COLO829 (cell line): ENCODE results near the gene ZBTB8A.
"Not testable (repeated sequence)": the region's sequence is repeated elsewhere in the genome, so short reads cannot be mapped to it uniquely, and the experiment has no call there.

Experiments
- DNase-seq: peaks from one replicate; pipeline ENCODE4 v3.0.0; 2012; ENCODE audit warnings: low spot score

The ZBTB8A gene

DNA sequence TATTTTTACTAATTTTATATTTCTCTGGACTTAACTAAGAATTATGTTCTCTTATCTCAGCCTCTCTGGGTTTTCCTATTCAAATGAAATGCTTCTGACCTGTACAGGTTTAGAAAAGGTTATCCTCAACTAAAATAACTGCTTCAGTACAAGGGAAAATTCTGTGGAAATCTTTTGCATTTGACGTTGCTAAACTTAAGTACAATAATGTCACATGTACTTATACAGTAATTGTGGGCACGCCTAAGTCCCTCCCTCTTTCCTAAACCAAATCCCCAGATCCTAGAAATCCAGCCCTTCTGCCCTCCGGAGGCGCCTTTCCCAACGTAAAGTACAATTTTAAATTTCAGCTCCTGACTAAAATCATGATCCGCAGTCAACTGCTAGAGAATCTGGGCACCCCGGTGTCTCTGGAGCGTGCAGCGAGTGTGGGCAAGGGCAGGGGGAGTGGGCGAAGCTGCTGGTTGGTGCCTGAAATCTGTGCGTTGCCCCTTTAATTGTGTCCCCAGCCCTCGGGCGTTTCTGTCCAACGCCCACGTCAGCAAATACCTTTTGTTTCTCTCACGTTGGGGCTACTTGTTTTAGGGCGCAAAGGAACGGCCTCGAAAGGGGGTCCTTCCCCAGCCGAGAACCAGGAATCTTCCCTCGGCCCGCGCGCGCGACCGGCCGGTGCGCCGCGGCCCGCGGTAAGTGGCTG, at the start of gene ZBTB8A:
TSS of gene ZBTB8A (plus strand) at position 541 of the 697 bp plus-strand sequence. CDS start 53,505 bp downstream, outside the sequence.
- DNase-seq = peak; percentile 50

DNA sequence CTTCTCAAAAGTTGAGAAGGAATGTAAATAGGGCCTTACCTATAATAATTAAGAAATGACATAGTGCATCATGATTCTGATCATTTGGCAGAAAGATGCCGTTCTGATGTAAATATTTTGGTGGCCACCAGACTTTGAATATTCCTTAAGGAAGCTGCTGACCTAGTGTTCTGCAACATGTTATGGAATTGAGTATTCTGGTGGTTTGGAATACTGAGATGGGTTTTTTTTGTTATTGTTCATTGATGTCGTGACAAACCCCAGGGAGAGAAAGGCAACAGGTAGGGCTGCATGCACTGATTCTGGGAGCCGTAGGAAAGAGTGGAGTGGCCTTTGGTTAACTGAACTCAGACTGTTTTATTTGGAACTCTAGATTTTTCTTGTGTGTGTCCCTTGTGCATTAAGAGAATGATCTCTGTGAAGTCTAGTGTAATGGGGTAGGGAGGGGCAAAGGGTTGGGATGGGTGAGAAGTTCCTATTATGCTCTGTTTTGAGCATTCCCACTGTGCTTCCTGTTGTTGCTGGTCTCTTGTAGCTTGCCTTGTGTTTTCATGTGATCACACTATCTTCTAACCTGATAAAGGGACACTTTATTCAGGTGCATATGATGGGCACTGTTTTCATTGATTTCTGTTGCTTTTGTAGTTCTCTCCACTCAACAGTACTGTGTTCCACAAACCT, 49.3 kb upstream of the ZBTB8A start:
- DNase-seq = no peak

DNA sequence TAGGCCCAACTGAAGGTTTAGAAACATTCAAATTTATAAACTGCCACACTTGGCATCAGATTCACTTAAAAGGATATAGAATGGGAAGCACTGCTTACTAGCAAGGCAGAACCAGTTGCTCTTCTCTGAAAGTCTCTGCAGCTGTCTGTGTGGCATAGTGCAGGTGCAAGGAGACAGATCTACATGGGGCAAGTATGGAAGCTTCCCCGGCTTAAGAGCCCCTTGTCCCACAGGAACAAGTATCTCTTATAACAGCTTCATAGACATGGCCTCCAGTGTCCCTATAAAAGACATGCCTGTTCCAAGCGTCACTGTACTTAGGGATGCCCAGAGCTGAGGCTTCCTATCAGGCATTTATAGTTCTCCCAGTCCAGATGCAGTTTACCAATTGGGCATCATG, 47.8 kb upstream of the ZBTB8A start:
- no peak for DNase-seq

DNA sequence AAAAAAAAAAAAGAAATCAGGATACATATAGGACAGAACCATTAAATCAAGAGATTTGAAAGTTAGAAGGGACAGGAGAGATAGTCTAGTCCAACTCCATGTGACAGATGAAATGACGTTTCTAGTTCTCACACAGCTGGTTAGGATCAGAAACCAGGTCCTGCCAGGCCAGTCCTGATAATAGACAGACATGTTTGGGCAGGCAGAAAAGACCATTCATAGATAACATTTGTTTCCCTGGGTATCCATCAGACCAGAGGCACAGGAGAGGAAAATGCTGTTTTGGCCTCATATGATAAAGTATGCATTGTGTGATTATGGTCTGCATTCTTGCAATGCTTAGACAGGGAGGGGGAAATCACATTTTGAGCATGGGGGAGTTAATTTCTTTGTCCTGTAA, 45.0 kb upstream of the ZBTB8A start:
- peak; percentile 12 for DNase-seq

DNA sequence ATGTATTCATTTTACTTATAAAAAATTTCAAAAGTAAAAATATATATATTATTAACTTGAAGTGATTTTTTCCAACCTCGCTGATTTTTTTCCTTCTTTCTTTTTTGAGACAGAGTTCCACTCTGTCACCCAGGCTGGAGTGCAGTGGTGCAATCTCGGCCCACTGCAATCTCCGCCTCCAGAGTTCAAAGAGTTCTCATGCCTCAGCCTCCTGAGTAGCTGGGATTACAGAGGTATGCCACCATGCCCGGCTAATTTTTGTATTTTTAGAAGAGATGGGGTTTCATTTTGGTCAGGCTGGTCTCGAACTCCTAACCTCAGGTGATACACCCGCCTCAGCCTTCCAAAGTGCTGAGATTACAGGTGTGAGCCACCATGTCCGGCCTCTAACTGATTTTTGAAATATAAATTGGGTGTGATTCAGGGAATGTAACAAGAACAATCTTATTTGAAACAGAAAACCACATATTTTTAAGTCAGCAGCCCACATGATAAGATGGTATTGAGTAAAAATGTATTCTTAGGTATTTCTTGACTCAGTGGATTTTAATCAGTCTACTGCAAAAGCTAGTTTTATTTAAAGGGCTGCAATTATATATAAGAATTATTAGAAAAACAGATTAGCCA, 44.4 kb upstream of the ZBTB8A start:
- no peak for DNase-seq

DNA sequence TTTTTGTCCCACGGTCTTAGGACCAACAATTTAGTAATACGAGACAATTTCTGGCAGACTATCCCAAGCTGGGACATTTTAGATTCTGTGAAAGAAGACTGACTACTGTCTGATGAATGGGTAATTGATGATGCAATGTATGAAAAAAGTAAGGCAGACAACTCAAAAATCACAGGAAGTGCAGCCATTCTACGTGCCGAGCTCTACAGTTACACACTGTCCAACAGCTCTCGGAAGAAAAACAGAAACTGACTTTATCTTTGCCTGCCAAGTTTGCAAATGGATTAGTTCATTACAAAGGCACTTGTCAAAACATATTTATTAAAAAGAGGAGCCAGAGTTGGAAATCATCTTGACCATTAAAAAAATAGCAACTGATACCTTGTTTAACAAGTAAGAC, 43.1 kb upstream of the ZBTB8A start:
- peak; percentile 57 for DNase-seq

DNA sequence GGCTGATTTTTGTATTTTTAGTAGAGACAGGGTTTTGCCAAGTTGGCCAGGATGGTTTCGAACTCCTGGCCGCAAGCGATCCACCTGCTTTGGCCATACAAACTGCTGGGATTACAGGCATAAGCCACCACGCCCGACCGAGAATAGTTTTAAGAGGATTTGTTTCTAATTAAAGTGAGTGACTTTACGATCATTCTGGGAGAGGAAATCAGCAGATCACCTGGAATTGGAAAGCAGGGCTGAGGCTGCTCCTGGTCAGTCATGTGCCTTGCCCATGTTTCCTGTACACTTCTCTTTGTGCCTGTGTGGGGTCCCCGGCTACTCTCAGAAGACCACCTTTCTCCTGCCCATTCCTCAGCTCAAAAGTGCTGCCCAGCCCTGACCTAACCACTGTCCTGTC, 40.5 kb upstream of the ZBTB8A start:
- no peak for DNase-seq

DNA sequence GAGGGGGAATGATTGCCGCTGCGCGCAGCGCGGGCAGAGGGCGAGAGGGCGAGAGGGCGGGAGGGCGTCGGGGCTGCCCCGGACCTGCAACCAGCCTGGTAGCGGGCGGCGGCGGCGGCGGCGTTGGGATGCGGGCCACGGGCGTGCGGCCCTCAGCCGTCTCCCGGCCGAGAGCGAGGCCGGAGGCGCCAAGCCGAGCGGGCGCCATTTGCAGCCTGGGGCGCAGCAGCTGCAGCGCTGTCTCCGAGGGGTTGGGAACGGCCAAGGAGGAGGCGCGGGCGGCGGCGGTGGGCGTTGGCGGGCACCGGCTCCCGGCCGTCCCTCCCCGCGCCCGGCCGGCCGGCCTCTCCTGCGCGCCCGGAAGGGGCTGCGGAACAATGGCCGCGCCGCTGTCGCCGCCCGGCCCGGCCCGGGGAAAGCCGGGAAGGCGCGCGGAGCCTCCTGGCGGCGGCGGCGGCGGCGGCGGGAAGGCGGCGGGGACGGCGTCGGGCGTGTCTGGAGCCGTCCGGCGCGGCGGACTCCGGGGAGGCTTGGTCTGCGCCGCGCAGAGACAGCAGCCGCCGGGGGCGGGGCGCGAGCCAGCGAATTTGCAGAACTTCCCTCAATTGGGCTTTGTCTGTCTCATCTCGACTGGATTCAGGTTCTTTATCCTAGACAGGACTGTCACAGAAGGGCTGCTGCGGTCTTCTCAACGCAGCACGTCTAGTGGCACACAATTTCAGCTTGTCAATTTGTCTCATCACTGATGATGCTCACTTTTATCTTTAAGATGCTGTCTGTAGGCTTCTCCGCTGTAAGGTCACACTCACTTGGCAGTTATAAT, 38.6 kb upstream of the ZBTB8A start:
- DNase-seq = peak; percentile 57

DNA sequence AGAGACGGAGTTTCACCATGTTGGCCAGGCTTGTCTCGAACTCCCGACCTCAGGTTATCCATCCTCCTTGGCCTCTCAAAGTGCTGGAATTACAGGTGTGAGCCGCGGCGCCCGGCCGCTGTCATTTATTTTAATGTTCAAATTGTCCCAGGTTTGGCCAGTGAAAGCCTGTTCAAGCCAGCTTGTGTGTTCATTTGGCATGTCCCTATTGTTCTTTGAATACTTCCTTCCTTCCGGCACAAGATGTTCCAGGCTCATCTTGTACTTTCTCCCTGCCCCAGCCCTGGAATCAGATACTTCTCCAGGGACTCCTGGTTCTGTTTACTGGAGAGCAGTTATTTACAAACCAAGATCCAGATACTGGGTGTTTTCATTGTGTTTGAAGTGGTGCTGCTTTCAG, 37.4 kb upstream of the ZBTB8A start:
- DNase-seq = no peak

DNA sequence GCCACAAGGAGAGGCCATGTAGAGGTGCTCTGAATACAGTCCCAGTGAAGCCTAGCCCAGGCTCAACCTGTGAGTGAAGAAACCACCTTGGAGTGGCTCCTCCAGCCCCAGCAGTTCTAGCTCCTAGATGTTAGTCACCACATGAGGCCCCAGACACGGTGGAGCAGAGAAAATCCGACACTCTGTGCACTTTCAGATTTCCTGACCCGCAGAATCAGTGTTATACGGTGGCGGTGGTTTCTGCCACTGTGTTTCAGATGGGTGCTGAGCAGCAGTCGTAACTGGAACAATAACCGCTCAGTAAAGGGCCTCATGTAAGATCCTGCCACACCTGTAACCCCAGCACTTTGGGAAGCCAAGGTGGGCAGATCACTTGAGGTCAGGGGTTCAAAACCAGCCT, 36.1 kb upstream of the ZBTB8A start:
- DNase-seq = no peak

DNA sequence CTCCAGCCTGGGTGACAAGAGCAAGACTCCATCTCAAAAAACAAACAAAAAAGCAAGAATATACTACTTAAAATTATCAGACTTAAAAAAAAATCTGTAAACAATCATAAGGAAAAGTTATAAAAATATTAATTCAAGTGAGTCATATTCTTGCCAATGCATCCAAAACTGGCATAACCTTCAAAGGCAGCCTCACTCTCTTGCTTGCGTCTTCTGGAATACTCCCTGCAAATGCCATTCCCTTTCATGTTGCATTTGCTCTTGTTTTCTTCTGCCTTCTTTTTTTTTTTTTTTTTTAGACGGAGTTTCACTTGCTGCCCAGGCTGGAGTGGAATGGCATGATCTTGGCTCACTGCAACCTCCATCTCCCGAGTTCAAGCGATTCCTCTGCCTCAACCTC, 32.2 kb upstream of the ZBTB8A start:
- no peak for DNase-seq

DNA sequence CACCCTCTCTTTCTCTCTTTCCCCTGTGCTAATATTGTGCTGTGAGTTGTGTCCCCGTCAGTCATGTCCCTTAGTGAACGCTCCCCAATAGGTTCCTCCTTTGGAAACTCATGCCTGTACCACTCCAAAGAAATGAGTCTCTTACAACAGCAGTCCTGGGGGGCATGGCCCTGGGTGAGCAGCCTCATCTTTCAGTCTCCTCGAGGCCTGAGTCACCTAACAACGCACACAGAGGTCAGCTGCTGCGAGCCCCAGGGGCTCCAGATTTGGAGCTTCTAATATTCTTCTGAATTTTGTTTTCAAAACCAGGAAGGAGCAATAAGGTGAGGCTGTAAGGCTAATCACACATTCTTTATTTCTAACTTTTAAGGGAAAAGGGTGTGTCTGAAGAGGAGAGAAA, 30.5 kb upstream of the ZBTB8A start:
- no peak for DNase-seq

DNA sequence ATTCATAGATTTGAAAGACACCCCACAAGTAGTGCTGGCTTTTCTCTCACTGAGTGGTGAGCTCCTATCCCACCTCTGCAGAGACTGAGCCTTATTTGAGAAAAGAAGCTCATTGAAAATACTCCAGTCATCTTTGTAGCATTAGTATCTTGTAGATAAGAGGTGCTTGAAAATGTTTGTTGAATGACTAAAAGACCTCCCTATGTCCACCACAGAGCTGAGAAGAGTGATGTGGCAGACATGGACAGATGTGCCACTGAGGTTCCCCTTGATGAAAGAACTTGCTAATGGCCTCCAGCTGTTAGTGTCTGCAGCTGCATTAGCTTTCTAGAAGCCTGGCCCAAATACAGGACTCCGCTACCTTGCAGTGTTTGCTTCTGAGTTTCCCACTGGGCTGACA, 29.3 kb upstream of the ZBTB8A start:
- no peak for DNase-seq

DNA sequence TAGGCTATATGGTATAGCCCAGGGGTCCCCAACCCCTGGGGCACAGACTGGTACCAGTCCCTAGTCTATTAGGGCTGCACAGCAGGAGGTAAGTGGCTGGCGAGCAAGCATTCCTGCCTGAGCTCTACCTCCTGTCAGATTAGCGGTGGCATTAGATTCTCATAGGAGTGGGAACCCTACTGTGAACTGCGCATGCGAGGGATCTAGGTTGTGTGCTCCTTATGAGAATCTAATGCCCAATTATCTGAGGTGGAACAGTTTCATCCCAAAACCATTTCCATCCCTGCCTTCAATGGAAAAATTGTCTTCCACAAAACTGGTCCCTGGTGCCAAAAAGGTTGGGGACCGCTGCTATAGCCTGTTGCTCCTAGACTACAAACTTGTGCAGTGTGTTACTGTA, 22.8 kb upstream of the ZBTB8A start:
- DNase-seq = no peak

DNA sequence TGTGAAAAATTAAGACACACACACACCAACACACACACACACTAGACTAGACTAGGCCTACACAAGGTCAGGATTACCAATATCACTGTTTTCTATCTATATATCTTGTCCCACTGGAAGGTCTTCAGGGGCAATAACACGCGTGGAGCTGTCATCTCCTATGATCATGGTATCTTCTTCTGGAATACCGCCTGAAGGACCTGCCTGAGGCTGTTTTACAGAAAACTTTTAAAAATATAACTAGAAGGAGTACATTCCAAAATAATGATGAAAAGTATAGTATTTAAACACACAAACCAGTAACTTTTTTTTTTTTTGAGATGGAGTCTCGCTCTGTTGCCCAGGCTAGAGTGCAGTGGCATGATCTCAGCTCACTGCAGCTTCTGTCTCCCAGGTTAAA, 20.3 kb upstream of the ZBTB8A start:
- no peak for DNase-seq

DNA sequence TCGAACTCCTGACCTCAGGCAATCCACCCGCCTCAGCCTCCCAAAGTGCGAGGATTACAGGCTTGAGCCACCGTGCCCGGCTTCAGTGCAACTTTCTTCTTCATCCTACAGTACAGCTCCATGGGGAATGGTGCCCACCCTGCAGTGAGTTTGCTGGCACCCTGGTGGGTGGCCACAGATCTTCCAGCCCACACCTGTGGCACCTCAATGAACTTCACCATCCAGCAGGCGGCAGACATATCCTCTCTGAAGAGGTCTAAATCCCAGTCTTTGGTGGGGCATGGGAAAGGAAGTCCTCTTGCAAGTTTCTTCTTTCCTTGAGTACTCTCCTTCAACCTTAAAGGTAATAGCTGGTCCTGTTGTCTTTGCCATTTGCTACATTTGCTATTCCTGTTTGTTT, 18.1 kb upstream of the ZBTB8A start:
- no peak for DNase-seq

DNA sequence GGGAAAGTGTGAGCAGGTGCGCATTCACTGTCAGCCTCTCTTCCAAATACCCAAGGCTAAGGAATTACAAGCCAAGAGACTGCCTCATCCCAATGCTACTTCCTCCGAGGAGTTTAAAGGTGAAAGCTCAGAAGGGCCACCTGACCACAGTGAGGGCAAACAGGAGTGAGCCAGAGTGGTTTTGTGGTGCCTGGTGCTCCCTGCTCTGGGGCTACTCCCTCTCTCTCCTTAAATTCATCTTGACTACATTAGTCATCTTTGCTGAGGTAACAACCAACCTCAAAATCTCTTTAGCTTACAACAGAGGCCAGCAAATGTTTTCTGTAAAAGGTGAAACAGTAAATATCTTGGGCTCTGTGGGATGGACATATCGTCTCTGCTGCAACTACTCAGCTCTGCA, 14.2 kb upstream of the ZBTB8A start:
- no peak for DNase-seq

DNA sequence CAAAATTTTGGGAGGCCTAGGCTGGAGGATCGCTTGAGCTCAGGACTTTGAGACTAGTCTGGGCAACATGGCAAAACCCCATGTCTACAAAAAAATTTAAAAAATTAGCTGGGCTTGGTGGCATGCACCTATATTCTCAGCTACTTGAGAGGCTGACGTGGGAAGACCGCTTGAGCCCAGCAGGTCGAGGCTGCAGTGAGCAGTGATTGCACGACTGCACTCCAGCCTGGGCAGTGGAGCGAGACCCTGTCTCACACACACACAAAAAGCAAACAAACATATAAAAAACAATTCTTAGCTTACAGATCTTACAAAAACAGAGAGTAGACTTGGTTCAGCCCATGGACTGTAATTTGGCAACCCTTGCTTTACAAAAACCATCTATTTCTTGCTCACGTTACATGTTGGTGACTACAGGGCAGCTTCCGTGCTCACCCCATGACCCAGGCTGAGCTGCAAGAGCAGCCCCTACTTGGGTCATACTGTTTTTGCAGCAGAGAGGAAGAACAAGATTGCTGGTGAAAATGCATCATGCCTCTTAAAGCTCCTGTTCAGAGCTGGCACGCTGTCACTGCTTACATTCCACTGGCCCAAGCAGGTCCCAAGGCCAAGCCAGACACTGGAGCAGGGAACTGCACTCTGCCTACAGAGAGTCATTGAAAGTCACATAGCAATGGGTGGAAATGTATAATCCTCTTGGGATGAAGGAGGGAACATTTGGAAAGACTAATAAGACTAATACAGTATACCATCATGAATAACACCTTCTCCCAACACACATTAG, 13.4 kb upstream of the ZBTB8A start:
- no peak for DNase-seq

DNA sequence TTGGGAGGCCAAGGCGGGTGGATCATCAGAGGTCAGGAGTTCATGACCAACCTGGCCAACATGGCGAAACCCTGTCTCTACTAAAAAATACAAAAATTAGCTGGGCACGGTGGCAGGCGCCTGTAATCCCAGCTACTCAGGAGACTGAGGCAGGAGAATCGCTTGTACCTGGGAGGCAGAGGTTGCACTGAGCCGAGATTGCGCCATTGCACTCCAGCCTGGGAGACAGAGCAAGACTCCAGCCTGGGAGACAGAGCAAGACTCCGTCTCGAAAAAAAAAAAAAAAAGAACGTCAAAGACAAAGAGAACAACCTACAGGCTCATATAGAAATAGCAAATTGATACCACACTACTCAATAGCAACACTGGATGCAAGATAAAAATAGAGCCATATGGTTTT, 10.7 kb upstream of the ZBTB8A start:
- DNase-seq = not testable (repeated sequence)

DNA sequence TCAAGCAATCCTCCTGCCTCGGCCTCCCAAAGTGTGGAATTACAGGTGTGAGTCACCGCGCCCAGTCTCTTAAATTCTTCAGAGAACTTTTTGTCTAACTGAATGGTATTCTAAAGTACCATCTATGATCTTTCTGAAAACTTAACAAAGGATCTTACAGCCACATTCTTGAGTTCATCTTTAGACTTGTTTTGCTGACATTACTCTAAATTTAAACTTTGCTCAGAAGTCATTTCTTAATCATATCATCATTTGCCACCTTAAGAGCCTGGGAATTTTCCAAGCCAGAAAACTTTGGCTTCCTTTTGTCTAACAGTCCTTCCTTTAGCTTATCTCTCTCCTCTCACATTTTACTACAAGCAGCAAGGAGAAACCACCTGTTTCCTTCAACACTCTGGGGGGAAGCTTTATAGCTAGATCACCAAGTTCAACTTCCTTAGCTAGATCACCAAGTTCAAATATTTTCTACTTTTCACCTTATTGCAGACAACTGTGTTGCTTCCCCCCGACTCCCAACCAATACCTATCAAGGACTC, 5.4 kb upstream of the ZBTB8A start:
- no peak for DNase-seq

DNA sequence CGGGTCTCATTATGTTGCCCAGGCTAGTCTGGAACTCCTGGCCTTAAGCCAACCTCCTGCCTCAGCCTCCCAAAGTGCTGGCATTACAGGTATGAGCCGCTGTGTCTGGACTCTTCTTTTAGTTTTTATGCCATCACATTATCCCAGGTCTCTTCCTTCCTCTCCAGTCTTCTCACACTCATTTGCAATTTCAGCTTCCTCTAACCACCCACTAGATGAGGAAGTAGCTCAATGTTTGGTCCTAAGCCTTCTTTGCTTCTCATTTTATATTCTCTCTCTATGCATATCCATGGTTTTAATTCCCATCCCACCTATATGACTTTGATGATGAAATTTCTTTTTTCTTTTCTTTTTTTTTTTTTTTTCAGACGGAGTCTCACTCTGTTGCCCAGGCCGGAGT, 3.1 kb upstream of the ZBTB8A start:
- DNase-seq = no peak

DNA sequence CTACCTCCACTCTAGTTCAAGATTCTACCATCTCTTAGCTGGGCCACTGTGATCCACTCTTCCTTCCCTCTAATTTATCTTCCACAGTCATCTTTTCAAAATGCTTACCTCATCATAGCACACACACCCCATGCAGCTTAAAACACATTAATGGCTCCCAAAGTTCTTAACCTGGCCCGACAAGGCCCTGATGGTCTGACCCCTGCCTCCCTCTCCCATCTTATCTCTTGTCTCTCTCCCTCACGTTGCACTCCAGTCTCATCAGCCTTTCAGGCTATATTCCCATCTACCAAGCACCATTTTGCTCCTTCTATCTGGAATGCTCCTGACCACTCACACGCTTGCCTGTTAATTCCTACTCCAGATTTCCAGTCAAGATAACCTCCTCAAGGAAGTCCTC, 2.5 kb upstream of the ZBTB8A start:
- DNase-seq = no peak
